H1 (cell line): ENCODE measurements around the gene TFB1M. TPM values are rescaled to one million over a fixed set of nuclear protein-coding genes. Genes with fewer than 3 reads are reported as not detected.

ENCODE experiments used
- CTCF ChIA-PET: fragments of 300-600 bp; sonication (Branson Sonifier 250); formaldehyde crosslinking; loops from one replicate; lab custom pipeline; 2021; ENCODE audit not compliant: partially characterized antibody; lab: Charles Lee
- POLR2A ChIA-PET: fragments of 300-600 bp; sonication (Branson Sonifier 250); formaldehyde crosslinking; loops from one replicate; lab custom pipeline; 2021; ENCODE audit warnings: inconsistent platforms; ENCODE audit not compliant: partially characterized antibody; lab: Charles Lee
- DNase-seq, 2 experiments: peaks; one replicate each; pipeline versions ENCODE4 v3.0.0 to v3.0.0-alpha.2; 2010 to 2022; ENCODE audit warnings: low spot score in 2 of 2, low read depth in 1 of 2, mixed read lengths in 1 of 2
- FAIRE-seq: peaks from 2 replicates; lab custom pipeline; 2011; peaks lifted over from hg19 to GRCh38; lab: Jason Lieb, UNC
- H2AFZ ChIP-seq: 2 replicates; pipeline ENCODE4 v1.8.1; 2012; ENCODE audit warnings: low read length, inconsistent platforms
- H2AK5ac ChIP-seq: 2 replicates; pipeline ENCODE4 v1.6.1; 2013; ENCODE audit warnings: low read depth, low read length
- H2BK120ac ChIP-seq: replicated peaks from 2 replicates; pipeline ENCODE3; 2013; ENCODE audit warnings: low read depth, low read length, inconsistent platforms
- H2BK12ac ChIP-seq: 2 replicates; pipeline ENCODE4 v1.6.1; 2013; ENCODE audit warnings: low read depth, low read length
- H2BK15ac ChIP-seq: 2 replicates; pipeline ENCODE4 v1.6.1; 2013; ENCODE audit warnings: low read length
- H2BK20ac ChIP-seq: 2 replicates; pipeline ENCODE4 v1.6.1; 2013; ENCODE audit warnings: low read length
- H2BK5ac ChIP-seq: 2 replicates; pipeline ENCODE4 v1.6.1; 2013; ENCODE audit warnings: low read depth, low read length
- H3K14ac ChIP-seq: 2 replicates; pipeline ENCODE4 v1.6.1; 2013; ENCODE audit warnings: inconsistent platforms; ENCODE audit not compliant: insufficient read length
- H3K18ac ChIP-seq: 2 replicates; pipeline ENCODE4 v1.6.1; 2013; ENCODE audit warnings: low read length; ENCODE audit errors: extremely low read depth
- H3K23ac ChIP-seq: 2 replicates; pipeline ENCODE4 v1.6.1; 2013; ENCODE audit warnings: inconsistent platforms; ENCODE audit not compliant: insufficient read length
- H3K23me2 ChIP-seq: 2 replicates; pipeline ENCODE4 v1.6.1; 2013; ENCODE audit warnings: low read depth, low read length
- H3K27ac ChIP-seq: 2 replicates; pipeline ENCODE4 v1.6.1; 2011; ENCODE audit warnings: low read depth, low read length, inconsistent platforms
- H3K27me3 ChIP-seq, 4 experiments: replicated peaks in 1 of 4; 1 replicate in 1 of 4; 2 replicates in 3 of 4; pipeline versions ENCODE4 v1.6.1 to v1.8.1; 2011 to 2013; ENCODE audit warnings: low read length in 3 of 4, mild to moderate bottlenecking in 3 of 4, inconsistent platforms in 2 of 4, mixed read lengths in 2 of 4, moderate library complexity in 1 of 4; ENCODE audit not compliant: control insufficient read depth in 3 of 4, insufficient read depth in 3 of 4; ENCODE audit errors: extremely low read depth in 1 of 4
- H3K36me3 ChIP-seq, 4 experiments: 2 replicates each; pipeline versions ENCODE4 v1.6.1 to v1.8.1; 2011 to 2013; ENCODE audit warnings: mild to moderate bottlenecking in 4 of 4, low read length in 3 of 4, moderate library complexity in 2 of 4, control low read depth in 1 of 4, inconsistent platforms in 1 of 4; ENCODE audit not compliant: insufficient read depth in 4 of 4, control insufficient read depth in 2 of 4
- H3K4ac ChIP-seq: replicated peaks from 2 replicates; pipeline ENCODE3; 2013; ENCODE audit warnings: low read length, low read depth, mixed read lengths, inconsistent platforms; ENCODE audit not compliant: insufficient read length
- H3K4me1 ChIP-seq, 4 experiments: replicated peaks in 1 of 4; 1 replicate in 1 of 4; 2 replicates in 3 of 4; pipeline versions ENCODE4 v1.6.1 to v1.8.1; 2011 to 2013; ENCODE audit warnings: low read length in 3 of 4, inconsistent platforms in 2 of 4, mixed read lengths in 1 of 4; ENCODE audit not compliant: insufficient read depth in 4 of 4, control insufficient read depth in 3 of 4
- H3K4me2 ChIP-seq, 2 experiments: 2 replicates each; pipeline versions ENCODE4 v1.6.1 to v1.8.1; 2011 to 2013; ENCODE audit warnings: low read depth in 2 of 2, low read length in 2 of 2, control low read depth in 1 of 2, inconsistent platforms in 1 of 2, mild to moderate bottlenecking in 1 of 2; ENCODE audit not compliant: insufficient read depth in 1 of 2
- H3K4me3 ChIP-seq, 4 experiments: fragments of 200-600, 300-600 bp in 1 of 4; sonication (generic), shearing (Covaris generic), sonication (Bioruptor Twin) in 1 of 4; 2 replicates each; pipeline versions ENCODE4 v1.5.1 to v1.8.1; 2011 to 2016; ENCODE audit warnings: low read length in 4 of 4, low read depth in 3 of 4, control low read depth in 2 of 4, inconsistent platforms in 2 of 4, mild to moderate bottlenecking in 2 of 4, mixed read lengths in 1 of 4, moderate library complexity in 1 of 4; ENCODE audit not compliant: insufficient read depth in 2 of 4; ENCODE audit errors: extremely low read depth in 1 of 4
- H3K56ac ChIP-seq: replicated peaks from 2 replicates; pipeline ENCODE3; 2013; ENCODE audit warnings: low read depth, mild to moderate bottlenecking, mixed read lengths, low read length, inconsistent platforms; ENCODE audit not compliant: insufficient read length
- H3K79me1 ChIP-seq: 2 replicates; pipeline ENCODE4 v1.6.1; 2013; ENCODE audit warnings: low read depth, low read length, control low read depth
- H3K79me2 ChIP-seq, 2 experiments: 2 replicates each; pipeline versions ENCODE4 v1.6.1 to v1.8.1; 2012 to 2013; ENCODE audit warnings: low read length in 2 of 2, mild to moderate bottlenecking in 2 of 2, inconsistent platforms in 1 of 2; ENCODE audit not compliant: insufficient read depth in 2 of 2, control insufficient read depth in 1 of 2
- H3K9ac ChIP-seq, 4 experiments: replicated peaks in 1 of 4; 1 replicate in 1 of 4; 2 replicates in 3 of 4; pipeline versions ENCODE4 v1.6.1 to v1.8.1; 2011 to 2013; ENCODE audit warnings: low read depth in 3 of 4, low read length in 3 of 4, control low read depth in 2 of 4, mild to moderate bottlenecking in 2 of 4, moderate library complexity in 2 of 4, inconsistent platforms in 1 of 4; ENCODE audit errors: extremely low read depth in 1 of 4
- H3K9me3 ChIP-seq, 2 experiments: 2 replicates each; pipeline versions ENCODE4 v1.6.1 to v1.8.1; 2012 to 2013; ENCODE audit warnings: mild to moderate bottlenecking in 2 of 2, moderate library complexity in 2 of 2, control low read depth in 1 of 2, inconsistent platforms in 1 of 2, low read depth in 1 of 2, low read length in 1 of 2, mixed read lengths in 1 of 2; ENCODE audit not compliant: insufficient read depth in 2 of 2
- H4K20me1 ChIP-seq, 2 experiments: replicated peaks in 1 of 2; 2 replicates each; pipeline versions ENCODE3 to v1.8.1; 2011 to 2013; ENCODE audit warnings: inconsistent platforms in 2 of 2, low read length in 2 of 2, mild to moderate bottlenecking in 1 of 2; ENCODE audit not compliant: insufficient read depth in 2 of 2, control insufficient read depth in 1 of 2
- H4K5ac ChIP-seq: 2 replicates; pipeline ENCODE4 v1.6.1; 2013; ENCODE audit warnings: low read length, low read depth, mixed read lengths, inconsistent platforms; ENCODE audit not compliant: insufficient read length
- H4K8ac ChIP-seq: 2 replicates; pipeline ENCODE4 v1.8.0; 2013; ENCODE audit warnings: mild to moderate bottlenecking, moderate library complexity, low read length, inconsistent platforms; ENCODE audit not compliant: insufficient read depth; ENCODE audit errors: extremely low read depth
- H4K91ac ChIP-seq: replicated peaks from 2 replicates; pipeline ENCODE3; 2013; ENCODE audit warnings: low read length, mixed read lengths, inconsistent platforms; ENCODE audit not compliant: insufficient read length
- CEBPB ChIP-seq: IDR thresholded peaks from 2 replicates; pipeline ENCODE4 v1.6.1; 2012; ENCODE audit warnings: low read depth, low read length
- FOSL1 ChIP-seq: IDR thresholded peaks from 2 replicates; pipeline ENCODE4 v1.6.1; 2011; ENCODE audit warnings: mild to moderate bottlenecking, low read depth, low read length, moderate library complexity; ENCODE audit not compliant: insufficient read depth
- WGBS, 2 experiments: shearing (Covaris generic) in 1 of 2; methylation state at CpG; one replicate each; pipeline versions ENCODE4 v1.1.6 to v1.1.7; 2013 to 2015; ENCODE audit warnings: low lambda C conversion rate in 2 of 2, mixed read lengths in 2 of 2, inconsistent platforms in 1 of 2, low coverage in 1 of 2, missing lambda C conversion rate in 1 of 2; ENCODE audit not compliant: insufficient replicate concordance in 2 of 2, insufficient coverage in 1 of 2, insufficient read length in 1 of 2; ENCODE audit errors: extremely low coverage in 1 of 2, missing lambda C conversion rate in 1 of 2; 5-methylcytosine and 5-hydroxymethylcytosine counted together
- polyA plus RNA-seq, 7 experiments: library from polyadenylated mRNA; depleted of rRNA in 3 of 7; stranded (reverse) in 5 of 7; unstranded in 2 of 7; fragments of >200 nt in 5 of 7; fragments of 200-250 nt in 2 of 7; gene quantifications; 1 replicate in 5 of 7; 2 replicates in 1 of 7; 4 replicates in 1 of 7; pipeline versions ENCODE4 v1.2.1 to v1.2.3, GENCODE V29; 2011 to 2013; ENCODE audit warnings: missing spikeins in 2 of 7, mixed read lengths in 2 of 7
- total RNA-seq: library from RNA; stranded (reverse); fragmentation: NEBNext Ultra II Directional; extraction: Animal tissue kit (Norgen Biotek cat#: 25700); gene quantifications from 2 replicates; pipeline ENCODE4 v1.2.1, GENCODE V29; 2021

The TFB1M gene
- total and polyA plus RNA-seq, 2 of the 8 experiments (the other 6 are each of a cell fraction or from before 2014, with no cell fraction given) = 28.2 to 49.4 TPM

GRCh38 chr6:155328539-155329459, 14.5 kb upstream of the TFB1M start:
- Histone ChIP-seq H2BK5ac (no peak overlapping the region), H3K23me2 (no peaks in the 10 kb centered on the region; the same call in 1 of the 2 replicates), H3K56ac (no peak overlapping the region), H2BK20ac (no peak overlapping the region), H3K4me1 (no peaks in the 10 kb centered on the region), H3K27me3 (no peaks in the 10 kb centered on the region), H4K20me1 (no peaks in the 10 kb centered on the region), H2BK12ac (no peak overlapping the region), H2BK120ac (no peak overlapping the region), H2AK5ac (no peak overlapping the region), H3K4ac (no peak overlapping the region), H3K9ac (no peak overlapping the region), H3K27ac (no peak overlapping the region), H4K5ac (no peak overlapping the region), H2AFZ (0 out of 2 replicates have a peak overlapping the region, but pooled peaks have one; percentile 66), H3K79me2 (no peaks in the 10 kb centered on the region), H3K14ac (no peak overlapping the region), H3K4me2 (no peak overlapping the region), H3K23ac (no peak overlapping the region), H3K4me3 (no peak overlapping the region), H4K91ac (no peak overlapping the region), H3K36me3 (no peaks in the 10 kb centered on the region), H2BK15ac (no peak overlapping the region), H4K8ac (no peak overlapping the region), H3K18ac (no peak overlapping the region), H3K9me3 (no peaks in the 10 kb centered on the region), H3K79me1 (no peaks in the 10 kb centered on the region)
- DNase-seq (no peak), FAIRE-seq (no peak)
- POLR2A ChIA-PET = no interaction called here
- TF ChIP-seq FOSL1 (no peak), CEBPB (peak; percentile 15; the same call in 1 of the 2 replicates)
- CTCF ChIA-PET = interaction anchor here (0.6 to 3.0 kb wide), 10 partner anchors 11 to 1101 kb away, joined by 3 to 21 read pairs (median 4); no protein-coding TSS in a partner anchor
- 88% methylated on average over 6 of the region's 6 CpGs; no CpG with 5 or more reads in 1 of the 2 experiments for WGBS, 2 experiments
